Neuron (in vitro differentiated cells): ENCODE data around the gene TPSB2.

ENCODE experiments used
- H2AFZ ChIP-seq: one replicate; pipeline ENCODE4 v1.6.1; 2013; ENCODE audit warnings: low read depth, mild to moderate bottlenecking, inconsistent platforms, low read length, moderate library complexity
- H3K27me3 ChIP-seq: one replicate; pipeline ENCODE4 v1.6.1; 2013; ENCODE audit warnings: low read length; ENCODE audit not compliant: insufficient read depth
- H3K36me3 ChIP-seq: one replicate; pipeline ENCODE4 v1.6.1; 2013; ENCODE audit warnings: low read length; ENCODE audit not compliant: insufficient read depth
- H3K4me1 ChIP-seq: one replicate; pipeline ENCODE4 v1.6.1; 2013; ENCODE audit warnings: low read length; ENCODE audit not compliant: insufficient read depth
- H3K4me3 ChIP-seq: 2 replicates; pipeline ENCODE4 v1.5.1; 2013; ENCODE audit warnings: mild to moderate bottlenecking, low read length, moderate library complexity
- H3K9me3 ChIP-seq: one replicate; pipeline ENCODE4 v1.6.1; 2013; ENCODE audit warnings: low read length

TPSB2 gene

DNA sequence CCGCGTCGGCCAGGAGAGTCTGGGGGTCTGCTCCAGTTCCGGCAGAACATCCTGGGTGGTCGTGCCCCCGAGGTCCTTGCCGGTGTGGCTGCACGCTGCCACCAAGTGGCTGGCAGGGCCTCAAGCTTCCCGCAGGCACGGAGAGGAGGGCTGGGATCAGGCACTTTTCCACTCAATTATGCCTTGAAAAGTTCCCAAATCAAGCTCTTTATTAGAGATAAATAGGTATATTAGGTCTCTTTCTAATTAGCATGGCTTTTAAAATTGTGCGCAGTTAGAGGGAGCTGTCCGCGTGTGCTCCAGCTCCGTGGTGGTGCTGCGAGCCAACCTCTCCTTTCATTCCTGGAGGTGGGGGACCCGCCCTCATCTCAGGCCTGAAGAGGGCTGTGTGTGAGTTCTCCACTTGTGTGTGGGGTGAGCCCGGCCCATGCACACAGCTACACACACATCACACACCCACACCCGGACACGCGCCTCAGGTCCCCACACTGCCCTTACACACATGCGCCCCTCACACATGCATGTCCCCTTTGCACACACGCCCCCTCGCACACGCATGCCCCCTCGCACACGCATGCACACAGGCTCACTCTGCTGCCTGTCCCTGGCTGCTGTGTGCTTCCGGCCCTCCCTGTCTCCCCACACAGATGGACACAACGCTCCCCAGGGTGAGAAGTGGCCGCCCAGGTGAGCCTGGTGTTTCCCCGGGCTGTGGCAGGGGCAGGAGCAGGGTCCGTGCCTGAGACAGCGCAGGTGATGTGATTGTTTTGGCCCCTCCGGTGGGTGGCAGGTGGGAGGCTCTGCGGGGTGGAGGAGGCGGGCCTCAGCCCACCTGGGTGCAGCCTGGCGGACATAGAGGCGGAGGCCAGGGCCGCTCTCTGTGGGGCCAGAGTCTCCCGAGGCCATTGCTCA lies 48.3 kb downstream of the TPSB2 start:
- H3K27me3 ChIP-seq: no peaks in the 10 kb centered on the region
- H3K9me3 ChIP-seq: peaks cover 8% of the 10 kb centered on the region
- H3K36me3 ChIP-seq: no peaks in the 10 kb centered on the region
- H3K4me1 ChIP-seq: peaks cover 21% of the 10 kb centered on the region
- no peak overlapping the region for H2AFZ ChIP-seq
- H3K4me3 ChIP-seq: no peak overlapping the region

DNA sequence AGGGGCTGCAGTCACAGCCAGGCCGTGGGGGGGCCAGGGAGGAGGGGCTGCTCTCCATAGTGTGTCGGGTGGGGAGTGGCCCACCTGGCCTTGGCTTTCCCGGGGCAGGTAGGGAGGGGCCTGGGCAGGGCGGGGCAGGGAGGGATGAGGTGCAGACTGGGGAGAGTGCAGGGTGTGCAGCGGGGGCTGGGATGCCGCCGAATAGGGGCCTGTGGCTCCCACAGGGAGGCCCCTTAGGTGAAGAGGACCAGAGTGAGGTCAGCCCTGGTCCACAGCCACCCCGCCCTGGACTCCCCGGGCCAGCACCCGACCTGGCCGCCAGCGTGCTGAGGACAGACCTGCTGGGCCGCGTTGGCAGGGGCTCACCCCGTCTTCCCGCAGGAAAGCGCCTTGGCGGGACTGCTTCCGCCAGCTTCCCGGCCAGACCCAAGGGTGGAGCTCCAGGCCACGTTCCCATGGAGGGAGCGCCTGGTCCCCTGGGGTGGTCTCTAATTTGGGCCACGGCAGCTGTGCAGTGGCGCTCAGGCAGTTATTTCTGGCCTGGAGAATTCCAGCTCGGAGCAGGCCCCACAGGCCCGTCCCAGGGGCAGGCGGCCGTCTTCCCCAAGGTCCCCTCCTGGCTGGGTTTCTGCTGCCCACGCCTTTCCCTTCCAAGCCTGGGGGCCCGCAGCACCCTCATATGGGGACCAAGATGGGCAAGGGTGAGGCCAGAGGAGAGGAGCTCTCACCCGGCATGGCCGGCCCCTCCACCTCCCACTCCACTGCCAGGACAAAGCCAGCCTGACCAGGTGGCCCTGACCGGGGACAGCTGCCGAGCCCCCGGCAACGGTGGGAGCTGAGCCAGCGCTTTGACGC lies 49.2 kb downstream of the TPSB2 start:
- Histone ChIP-seq H3K4me1 (peaks cover 21% of the 10 kb centered on the region), H3K9me3 (peaks cover 2% of the 10 kb centered on the region), H3K4me3 (no peak overlapping the region), H3K36me3 (no peaks in the 10 kb centered on the region), H2AFZ (no peak overlapping the region), H3K27me3 (no peaks in the 10 kb centered on the region)
